ENCODE measurements around the gene MMRN1. TPM values are rescaled to one million over a fixed set of nuclear protein-coding genes. Genes with fewer than 3 reads are reported as not detected.

MMRN1 gene
- total RNA-seq = 1.6 and 3.0 TPM in 2 replicates

DNA sequence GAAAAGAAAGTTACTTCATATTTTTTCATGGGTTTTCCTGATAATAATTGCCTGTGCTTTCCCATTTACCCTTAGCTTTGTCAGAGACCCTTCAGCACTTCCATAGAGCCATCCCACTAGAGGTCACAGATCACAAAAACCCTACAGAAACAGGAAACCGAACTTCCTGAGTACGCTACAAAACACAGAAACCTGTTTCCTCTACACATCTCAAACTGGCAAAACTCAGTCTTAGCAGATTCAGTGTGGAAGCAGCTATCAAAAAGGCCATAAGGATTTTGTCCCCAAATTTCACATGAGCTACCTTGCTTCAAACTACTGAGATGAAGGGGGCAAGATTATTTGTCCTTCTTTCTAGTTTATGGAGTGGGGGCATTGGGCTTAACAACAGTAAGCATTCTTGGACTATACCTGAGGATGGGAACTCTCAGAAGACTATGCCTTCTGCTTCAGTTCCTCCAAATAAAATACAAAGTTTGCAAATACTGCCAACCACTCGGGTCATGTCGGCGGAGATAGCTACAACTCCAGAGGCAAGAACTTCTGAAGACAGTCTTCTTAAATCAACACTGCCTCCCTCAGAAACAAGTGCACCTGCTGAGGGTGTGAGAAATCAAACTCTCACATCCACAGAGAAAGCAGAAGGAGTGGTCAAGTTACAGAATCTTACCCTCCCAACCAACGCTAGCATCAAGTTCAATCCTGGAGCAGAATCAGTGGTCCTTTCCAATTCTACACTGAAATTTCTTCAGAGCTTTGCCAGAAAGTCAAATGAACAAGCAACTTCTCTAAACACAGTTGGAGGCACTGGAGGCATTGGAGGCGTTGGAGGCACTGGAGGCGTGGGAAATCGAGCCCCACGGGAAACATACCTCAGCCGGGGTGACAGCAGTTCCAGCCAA, at the start of gene MMRN1:
Gene MMRN1 (plus strand): TSS at position 206 of the 902 bp plus-strand sequence. CDS start 118 bp downstream, at position 324.
- DNase-seq (ENCODE audit: low read depth) = no peak

DNA sequence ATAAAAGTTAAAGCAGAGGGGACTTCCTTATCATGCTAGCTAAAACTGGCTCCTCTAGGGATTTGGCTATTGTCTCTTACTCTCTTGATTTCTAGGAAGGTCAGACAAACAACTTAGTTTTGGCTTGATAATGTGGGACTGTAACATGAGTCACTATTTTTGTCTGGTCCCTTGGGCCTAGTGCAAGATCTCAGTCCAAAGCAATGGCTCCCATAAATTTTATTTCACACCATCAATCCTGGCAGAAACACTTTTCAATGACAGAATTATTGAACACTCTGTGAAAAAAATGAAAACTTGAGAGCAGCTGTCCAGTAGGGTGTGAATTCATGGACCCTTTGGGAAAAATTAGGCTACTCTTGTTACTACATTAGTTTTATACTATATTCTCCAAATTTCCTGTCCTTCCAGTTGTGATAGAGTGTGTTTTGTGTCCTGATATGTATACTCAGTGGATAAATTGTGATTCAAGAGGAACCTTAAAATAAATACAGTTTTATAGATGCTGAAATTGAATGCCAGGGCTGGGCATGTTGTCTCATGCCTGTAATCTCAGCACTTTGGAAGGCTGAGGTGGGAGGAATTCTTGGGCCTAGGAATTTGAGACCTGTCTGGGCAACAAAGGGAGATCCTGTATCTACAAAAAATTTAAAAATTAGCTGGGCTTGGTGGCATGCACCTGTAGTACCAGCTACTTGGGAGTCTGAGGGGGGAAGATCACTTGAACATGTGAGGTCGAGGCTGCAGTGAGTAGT, 46.9 kb upstream of the MMRN1 start:
- no peak for DNase-seq (ENCODE audit: low read depth)

DNA sequence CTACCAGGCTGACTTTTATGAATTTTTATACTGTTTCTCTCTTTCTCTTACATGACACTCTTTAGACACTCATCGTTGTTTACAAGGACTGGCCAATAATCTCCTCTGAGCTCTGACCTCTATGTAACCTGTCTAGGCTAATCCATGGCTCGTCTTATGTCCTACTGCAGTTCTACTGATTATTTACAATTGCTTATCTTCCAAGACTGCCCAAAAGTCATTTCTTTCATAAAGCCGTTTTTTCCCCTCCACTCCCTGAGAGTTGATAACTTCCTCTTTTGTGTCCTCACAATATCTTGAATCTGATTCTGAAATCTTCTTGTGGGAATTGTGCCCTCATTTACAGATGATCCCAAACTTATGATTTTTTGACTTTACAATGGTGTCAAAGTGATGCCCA, 39.4 kb upstream of the MMRN1 start:
- no peak for DNase-seq (ENCODE audit: low read depth)

DNA sequence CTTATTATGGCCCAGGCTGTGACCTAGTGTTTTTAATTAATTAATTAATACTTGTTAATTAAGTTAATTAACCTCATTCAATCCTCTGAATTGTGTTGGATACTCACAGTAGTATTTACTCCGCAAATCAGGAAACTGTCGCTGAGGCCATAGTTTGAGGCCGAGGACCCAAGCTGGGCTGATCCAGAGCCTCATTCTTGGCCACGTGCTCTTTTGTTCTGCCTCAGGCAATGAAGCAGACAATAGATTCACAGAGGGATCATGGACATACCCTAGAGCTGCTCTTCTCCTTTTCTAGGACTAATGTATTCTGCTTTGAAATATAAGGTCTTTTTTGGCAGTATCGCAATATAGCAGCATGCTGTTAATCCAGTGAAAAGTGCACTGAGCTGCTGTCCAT, 33.7 kb upstream of the MMRN1 start:
- no peak for DNase-seq (ENCODE audit: low read depth)

GRCh38 chr4:89863533-89863932, 31.1 kb upstream of the MMRN1 start:
- DNase-seq (ENCODE audit: low read depth) = no peak

DNA sequence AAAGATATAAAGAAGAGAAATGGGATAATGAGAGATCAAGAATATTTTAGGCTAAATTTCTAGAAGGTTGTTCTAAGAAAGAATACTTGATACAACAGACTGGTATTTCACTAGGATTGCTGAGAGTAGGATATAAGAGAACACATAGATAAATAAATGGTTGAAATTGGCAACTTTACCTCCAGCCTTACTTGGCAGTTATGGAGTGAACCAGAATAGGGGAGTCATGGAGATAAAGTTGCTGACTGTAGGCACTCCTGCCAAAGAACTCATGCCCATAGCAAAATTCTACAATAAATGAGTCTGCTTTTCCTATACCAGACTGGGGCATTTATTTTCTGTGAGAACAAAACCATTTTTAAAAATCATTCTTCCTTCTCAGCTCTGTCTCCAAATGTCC, 26.4 kb upstream of the MMRN1 start:
- DNase-seq (ENCODE audit: low read depth) = no peak

GRCh38 chr4:89868999-89869589, 25.6 kb upstream of the MMRN1 start:
- DNase-seq (ENCODE audit: low read depth) = peak; percentile 11

GRCh38 chr4:89871211-89871610, 23.4 kb upstream of the MMRN1 start:
- DNase-seq (ENCODE audit: low read depth) = no peak

DNA sequence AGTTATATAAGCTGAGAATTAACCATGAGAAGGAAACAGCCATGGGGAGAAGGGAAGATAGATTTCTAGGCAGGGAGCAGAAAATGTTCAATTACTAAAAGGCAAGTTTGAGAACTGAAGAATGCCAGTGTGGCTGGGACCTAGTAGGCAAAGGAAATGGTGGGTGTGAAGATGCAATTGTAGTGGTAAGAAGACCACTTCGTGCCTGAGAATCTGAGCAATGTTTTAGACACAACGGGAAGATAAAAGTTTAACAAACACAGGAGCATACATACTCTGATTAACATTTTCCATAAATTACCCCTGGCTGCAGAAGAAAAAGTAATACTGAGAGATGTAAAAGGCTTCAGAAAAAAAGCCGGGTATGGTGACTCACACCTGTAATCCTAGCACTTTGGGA, 18.1 kb upstream of the MMRN1 start:
- DNase-seq (ENCODE audit: low read depth) = no peak

DNA sequence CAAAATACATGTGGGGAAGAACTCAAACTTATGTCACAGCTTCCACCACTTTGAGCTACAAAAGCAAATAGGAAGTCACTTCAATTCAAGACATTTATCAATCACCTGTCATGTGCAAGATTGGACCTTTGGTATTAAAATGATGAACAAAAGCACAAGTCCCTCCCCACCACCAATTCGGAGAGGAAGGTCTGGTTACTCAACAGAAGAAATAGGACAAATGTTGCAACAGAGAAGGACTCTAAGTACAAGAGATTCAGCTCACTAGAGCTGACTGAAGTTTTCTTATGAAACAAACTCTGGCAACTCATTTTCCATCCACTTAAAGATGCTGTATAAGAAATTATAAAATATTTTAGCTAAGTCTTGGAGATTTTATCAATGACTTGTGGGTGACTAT, 16.0 kb upstream of the MMRN1 start:
- peak; percentile 12 for DNase-seq (ENCODE audit: low read depth)

DNA sequence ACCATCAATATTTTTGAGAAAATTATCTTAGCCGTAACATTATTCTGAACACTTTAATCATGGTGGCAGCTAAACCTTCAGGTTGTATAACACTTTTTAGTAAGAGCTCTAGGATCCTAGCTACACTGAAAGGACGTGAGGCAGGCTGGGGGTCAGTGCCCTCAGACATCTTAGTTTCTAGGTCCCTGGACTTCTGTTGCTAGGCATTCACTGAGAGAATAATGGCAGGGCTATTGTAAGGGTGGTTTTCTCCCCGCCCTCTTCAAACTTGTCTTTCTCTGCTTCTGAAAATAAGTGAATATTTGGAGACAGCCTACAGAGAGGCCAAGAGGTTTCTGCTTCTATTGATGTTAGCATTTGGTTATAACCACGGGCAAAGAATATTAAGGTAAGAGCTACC, 15.4 kb upstream of the MMRN1 start:
- DNase-seq (ENCODE audit: low read depth) = no peak

- no peak for DNase-seq (ENCODE audit: low read depth)
Measured at GRCh38 chr4:89889289-89889688, 5.4 kb upstream of the MMRN1 start.

GRCh38 chr4:89897867-89898266, 3.2 kb downstream of the MMRN1 start:
- DNase-seq (ENCODE audit: low read depth) = no peak

- no peak for DNase-seq (ENCODE audit: low read depth)
Measured at GRCh38 chr4:89898304-89898716, 3.7 kb downstream of the MMRN1 start.

DNA sequence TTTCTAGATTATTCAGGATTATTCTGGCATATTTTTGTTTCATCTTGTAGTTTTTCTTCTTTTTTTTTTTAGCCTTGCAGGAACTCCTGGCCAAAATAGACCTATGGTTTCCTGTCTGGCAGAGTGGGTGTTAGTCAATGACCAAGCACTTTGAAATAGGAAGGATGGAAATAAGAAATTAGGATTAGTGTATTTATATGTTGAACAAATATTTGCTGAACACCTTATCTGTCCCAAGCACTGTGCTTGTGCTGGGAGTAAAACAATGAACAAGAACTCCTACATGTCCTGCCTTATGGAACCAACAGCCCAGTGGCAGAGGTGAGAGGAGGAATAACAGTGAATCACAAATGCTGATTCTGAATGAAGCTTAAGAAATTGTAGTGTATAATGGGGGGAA, 4.5 kb downstream of the MMRN1 start:
- DNase-seq (ENCODE audit: low read depth) = no peak

DNA sequence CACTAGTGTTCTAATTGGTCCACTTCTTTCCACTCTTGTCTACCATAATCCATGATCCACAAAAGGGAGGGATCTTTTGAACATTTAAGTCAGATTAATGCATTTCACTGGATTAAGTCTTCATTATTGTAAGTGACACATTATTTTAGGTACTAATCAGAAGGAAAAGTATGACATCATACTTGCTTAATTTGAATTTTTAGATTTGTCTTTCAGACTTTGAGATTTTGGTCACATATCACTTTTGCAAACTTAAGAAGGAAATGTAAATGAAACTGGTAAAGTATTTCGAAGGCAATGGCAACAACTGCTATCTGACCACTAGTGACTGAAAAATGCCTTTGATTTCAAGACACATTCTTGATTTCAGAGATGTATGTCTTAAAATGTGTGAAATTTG, 5.2 kb downstream of the MMRN1 start:
- no peak for DNase-seq (ENCODE audit: low read depth)

DNA sequence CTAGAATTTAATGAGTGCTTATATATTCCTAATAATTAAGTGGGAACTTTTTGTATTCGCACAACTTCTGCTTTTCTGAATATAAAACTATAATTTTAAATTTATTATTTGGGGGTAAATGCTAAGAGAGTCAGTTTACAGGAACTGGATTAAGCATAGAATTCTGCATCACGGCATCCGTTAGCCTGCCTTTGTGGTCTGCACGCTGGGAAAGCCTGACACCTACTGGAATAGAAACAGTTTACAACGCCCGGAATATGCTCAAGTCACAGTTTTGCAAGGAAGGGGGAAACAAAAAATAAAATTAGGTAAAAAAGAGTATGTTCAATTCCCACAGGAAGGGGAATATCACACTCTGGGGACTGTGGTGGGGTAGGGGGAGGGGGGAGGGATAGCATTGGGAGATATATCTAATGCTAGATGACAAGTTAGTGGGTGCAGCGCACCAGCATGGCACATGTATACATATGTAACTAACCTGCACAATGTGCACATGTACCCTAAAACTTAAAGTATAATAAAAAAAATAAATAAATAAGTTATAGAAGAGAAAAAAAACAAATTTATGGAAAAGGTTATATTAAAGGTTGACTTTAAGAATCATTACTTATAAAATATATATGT, 7.3 kb downstream of the MMRN1 start:
- peak; percentile 51 for DNase-seq (ENCODE audit: low read depth)

DNA sequence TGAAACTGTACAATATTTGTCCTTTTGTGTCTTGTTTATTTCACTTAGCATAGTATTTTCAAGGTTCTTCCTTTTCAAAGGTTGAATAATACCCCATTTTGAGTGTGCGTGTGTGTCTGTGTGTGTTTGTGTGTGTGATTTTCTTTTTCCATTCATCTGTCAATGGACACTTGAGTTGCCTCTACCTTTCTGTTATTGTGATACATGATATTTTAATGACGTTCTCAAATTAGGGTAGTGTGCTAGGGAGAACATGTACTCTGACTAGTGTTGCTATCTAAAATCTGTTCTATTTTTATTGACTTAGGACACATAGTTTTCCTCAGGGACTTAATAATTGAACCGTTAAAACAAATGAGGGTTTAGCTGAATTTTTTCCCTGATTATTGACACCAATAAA, 9.9 kb downstream of the MMRN1 start:
- no peak for DNase-seq (ENCODE audit: low read depth)

DNA sequence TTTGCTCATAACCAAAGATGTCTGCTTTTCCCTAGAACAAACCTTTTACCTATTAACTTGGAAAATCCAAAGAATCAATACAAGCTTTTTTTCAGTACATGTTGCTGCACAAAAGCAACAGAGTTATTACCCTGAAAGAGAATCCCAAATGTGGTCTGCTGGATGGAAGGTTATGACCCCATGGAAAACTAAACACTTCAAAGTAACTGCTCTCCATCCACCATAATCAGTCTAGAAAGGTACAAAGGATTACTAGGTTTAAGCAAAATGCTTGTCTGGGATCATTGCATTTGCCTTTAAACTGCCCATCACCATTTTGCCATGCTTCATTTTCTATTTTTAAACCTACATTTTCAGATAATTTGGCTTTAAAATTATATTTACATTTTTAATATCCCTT, 11.7 kb downstream of the MMRN1 start:
- no peak for DNase-seq (ENCODE audit: low read depth)

DNA sequence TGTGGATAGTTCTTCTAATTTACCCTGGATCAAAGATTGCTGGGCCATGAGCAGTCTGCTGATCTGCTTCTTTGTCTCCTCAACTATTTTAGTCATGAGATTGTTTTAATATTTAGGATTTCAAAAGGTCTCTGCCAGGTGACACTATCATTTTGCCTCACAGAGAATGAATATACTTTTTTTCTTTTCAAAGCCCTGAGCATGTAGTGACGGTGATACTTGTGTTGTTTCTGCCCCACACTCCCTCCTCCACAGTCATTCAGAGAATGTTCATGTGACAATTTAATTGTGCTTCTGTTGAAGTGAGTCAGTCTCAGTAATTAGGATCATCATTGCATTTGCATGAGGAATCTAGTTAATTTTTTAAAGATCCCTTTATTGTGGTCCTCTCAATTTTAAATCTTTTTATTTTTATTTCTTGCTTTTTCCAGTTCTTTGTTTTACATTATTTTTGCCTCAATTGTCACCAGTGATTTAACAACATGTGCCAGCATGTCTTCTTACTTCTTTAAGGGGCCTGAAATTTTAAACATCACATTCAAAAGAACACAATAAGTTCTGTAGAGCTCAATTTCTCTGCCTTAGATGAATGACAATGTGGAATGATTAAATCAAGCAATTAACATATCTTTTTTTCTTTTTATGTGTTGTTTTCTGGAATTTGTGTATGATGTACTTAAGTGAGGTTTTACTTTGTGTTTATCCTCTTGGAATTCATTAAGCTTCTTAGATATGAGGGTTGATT, 12.3 kb downstream of the MMRN1 start:
- peak; percentile 84 for DNase-seq (ENCODE audit: low read depth)

DNA sequence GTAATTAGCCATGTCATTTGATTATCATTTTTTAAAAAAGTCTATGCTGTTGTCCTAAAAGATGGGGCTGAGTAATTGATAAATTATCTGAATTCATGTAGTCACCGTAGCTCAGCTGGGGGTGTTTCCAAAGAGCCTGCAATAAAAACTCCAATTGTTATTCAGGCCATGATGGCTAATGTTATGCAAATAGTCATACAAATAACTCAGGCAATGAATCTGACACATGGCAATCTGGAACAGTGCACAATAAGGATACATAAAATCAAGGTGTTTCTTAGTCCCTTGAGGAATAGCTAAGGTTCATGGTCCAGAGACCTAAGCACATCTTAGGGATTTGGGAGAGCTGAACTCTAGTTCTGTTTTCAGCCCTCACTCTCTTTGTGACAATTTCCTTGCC, 15.2 kb downstream of the MMRN1 start:
- no peak for DNase-seq (ENCODE audit: low read depth)

DNA sequence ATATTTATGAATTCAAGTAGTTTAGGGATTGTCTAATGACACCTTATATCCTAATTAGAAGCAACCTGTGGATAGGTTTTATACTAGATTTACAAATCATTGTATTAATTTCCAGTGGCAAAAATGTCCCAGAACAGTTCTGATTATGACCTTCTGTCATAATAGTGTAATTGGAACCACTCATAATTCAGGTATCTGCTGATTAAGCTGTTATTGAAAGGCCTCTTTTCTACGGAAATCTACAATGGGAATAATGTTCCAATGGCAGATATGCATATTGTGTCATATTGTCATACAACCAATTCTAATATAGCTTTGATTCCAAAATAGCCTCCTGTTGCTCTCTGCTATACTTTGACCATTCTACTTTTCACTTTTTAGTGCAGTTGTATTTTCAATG, 19.0 kb downstream of the MMRN1 start:
- no peak for DNase-seq (ENCODE audit: low read depth)
